Immature natural killer cell (primary cell): Measurements from ENCODE around the gene AHI1. TPM values are rescaled to one million over a fixed set of nuclear protein-coding genes. Genes with fewer than 3 reads are reported as not detected.

Experiments used
- DNase-seq, 3 donors: peaks; one replicate each; pipeline ENCODE4 v3.0.0; 2022; ENCODE audit warnings: mixed read lengths in 1 of 3
- H3K27ac Mint-ChIP-seq, 6 donors: one replicate each; pipeline ENCODE4 v1.8.0; 2020; ENCODE audit warnings: mixed read lengths in 6 of 6, mild to moderate bottlenecking in 5 of 6, inconsistent platforms in 4 of 6, moderate library complexity in 3 of 6
- H3K27me3 Mint-ChIP-seq, 3 donors: one replicate each; pipeline ENCODE4 v1.8.0; 2020 to 2021; ENCODE audit warnings: low read depth in 3 of 3, mild to moderate bottlenecking in 3 of 3, mixed read lengths in 3 of 3, moderate library complexity in 3 of 3, inconsistent platforms in 1 of 3
- H3K36me3 Mint-ChIP-seq, 3 donors: one replicate each; pipeline ENCODE4 v1.8.0; 2020; ENCODE audit warnings: mixed read lengths in 3 of 3, inconsistent platforms in 2 of 3, mild to moderate bottlenecking in 2 of 3
- H3K4me1 Mint-ChIP-seq, 2 donors: one replicate each; pipeline ENCODE4 v1.8.0; 2020; ENCODE audit warnings: inconsistent platforms in 2 of 2, mild to moderate bottlenecking in 2 of 2, mixed read lengths in 2 of 2, moderate library complexity in 1 of 2
- H3K4me3 Mint-ChIP-seq, 5 donors: one replicate each; pipeline ENCODE4 v1.8.0; 2020; ENCODE audit warnings: mild to moderate bottlenecking in 5 of 5, mixed read lengths in 5 of 5, inconsistent platforms in 3 of 5, moderate library complexity in 3 of 5
- H3K9me3 Mint-ChIP-seq, 6 donors: one replicate each; pipeline ENCODE4 v1.8.0; 2020; ENCODE audit warnings: mild to moderate bottlenecking in 6 of 6, mixed read lengths in 6 of 6, inconsistent platforms in 4 of 6, moderate library complexity in 3 of 6
- polyA plus RNA-seq, 3 donors: library from polyadenylated mRNA; unstranded; fragments of 300-500 nt; fragmentation: Illumina TruSeq; gene quantifications; one replicate each; pipeline ENCODE4 v1.2.3, GENCODE V29; 2021

Gene AHI1
- polyA plus RNA-seq, 3 donors from 2014 or later = 1.5 to 4.9 (median 4.5) TPM

GRCh38 chr6:135274561-135275293, 222.8 kb downstream of the AHI1 start:
- Mint-ChIP-seq H3K4me1 (no peaks in the 10 kb centered on the region), H3K27ac (no peak overlapping the region), H3K4me3 (no peak overlapping the region)

GRCh38 chr6:135271626-135272025, 225.9 kb downstream of the AHI1 start:
- H3K36me3 Mint-ChIP-seq = no peaks in the 10 kb centered on the region
- H3K9me3 Mint-ChIP-seq = no peaks in the 10 kb centered on the region
- no peak for DNase-seq
- H3K4me1 Mint-ChIP-seq = no peaks in the 10 kb centered on the region
- H3K27me3 Mint-ChIP-seq = peaks cover 3 to 9% (median 5%) of the 10 kb centered on the region in 3 donors
- no peak overlapping the region for H3K27ac Mint-ChIP-seq
- no peak overlapping the region for H3K4me3 Mint-ChIP-seq

More at GRCh38 chr6:135274561-135275293, 222.8 kb downstream of the AHI1 start:
- no peaks in the 10 kb centered on the region for H3K9me3 Mint-ChIP-seq
- peaks cover 0 to 7% (median 3%) of the 10 kb centered on the region in 3 donors for H3K27me3 Mint-ChIP-seq
- no peaks in the 10 kb centered on the region for H3K36me3 Mint-ChIP-seq
- DNase-seq = no peak

- no peak overlapping the region for H3K4me3 Mint-ChIP-seq
- DNase-seq = no peak
- no peaks in the 10 kb centered on the region for H3K9me3 Mint-ChIP-seq
- no peaks in the 10 kb centered on the region for H3K4me1 Mint-ChIP-seq
- H3K27ac Mint-ChIP-seq = no peak overlapping the region
- H3K36me3 Mint-ChIP-seq = no peaks in the 10 kb centered on the region
- H3K27me3 Mint-ChIP-seq = peaks cover 3 to 6% (median 5%) of the 10 kb centered on the region in 3 donors
Observed at GRCh38 chr6:135270676-135271536, 226.6 kb downstream of the AHI1 start.

- Mint-ChIP-seq H3K9me3 (no peaks in the 10 kb centered on the region), H3K27me3 (peaks cover 0 to 5% (median 2%) of the 10 kb centered on the region in 3 donors), H3K4me3 (no peak overlapping the region)
Observed at GRCh38 chr6:135269481-135269891, 228.1 kb downstream of the AHI1 start.

GRCh38 chr6:135268740-135269139, 228.8 kb downstream of the AHI1 start:
- no peak for DNase-seq
- Mint-ChIP-seq H3K4me3 (no peak overlapping the region), H3K27me3 (peaks cover 0 to 5% (median 2%) of the 10 kb centered on the region in 3 donors), H3K9me3 (no peaks in the 10 kb centered on the region), H3K36me3 (no peaks in the 10 kb centered on the region), H3K4me1 (no peaks in the 10 kb centered on the region), H3K27ac (no peak overlapping the region)

More at GRCh38 chr6:135269481-135269891, 228.1 kb downstream of the AHI1 start:
- H3K36me3 Mint-ChIP-seq = no peaks in the 10 kb centered on the region
- H3K4me1 Mint-ChIP-seq = no peaks in the 10 kb centered on the region
- H3K27ac Mint-ChIP-seq = no peak overlapping the region
- no peak for DNase-seq

- Mint-ChIP-seq H3K4me1 (no peaks in the 10 kb centered on the region), H3K27ac (no peak overlapping the region), H3K4me3 (no peak overlapping the region), H3K27me3 (peaks cover 0 to 5% (median 2%) of the 10 kb centered on the region in 3 donors), H3K36me3 (no peaks in the 10 kb centered on the region), H3K9me3 (no peaks in the 10 kb centered on the region)
- DNase-seq = no peak
Observed at GRCh38 chr6:135268263-135268662, 229.3 kb downstream of the AHI1 start.

- Mint-ChIP-seq H3K9me3 (no peaks in the 10 kb centered on the region), H3K27me3 (peaks cover 0 to 5% (median 4%) of the 10 kb centered on the region in 3 donors), H3K4me1 (no peaks in the 10 kb centered on the region), H3K27ac (no peak overlapping the region), H3K36me3 (no peaks in the 10 kb centered on the region), H3K4me3 (no peak overlapping the region)
- DNase-seq = no peak
Observed at GRCh38 chr6:135267085-135267484, 230.5 kb downstream of the AHI1 start.

- no peak for DNase-seq
- Mint-ChIP-seq H3K36me3 (no peaks in the 10 kb centered on the region), H3K4me3 (no peak overlapping the region), H3K9me3 (no peaks in the 10 kb centered on the region), H3K4me1 (no peaks in the 10 kb centered on the region), H3K27me3 (peaks cover 0 to 5% (median 4%) of the 10 kb centered on the region in 3 donors), H3K27ac (no peak overlapping the region)
Observed at GRCh38 chr6:135266675-135267074, 230.9 kb downstream of the AHI1 start.

GRCh38 chr6:135265278-135265677, 232.3 kb downstream of the AHI1 start:
- Mint-ChIP-seq H3K4me1 (no peaks in the 10 kb centered on the region), H3K4me3 (no peak overlapping the region), H3K27ac (no peak overlapping the region), H3K36me3 (no peaks in the 10 kb centered on the region), H3K9me3 (no peaks in the 10 kb centered on the region), H3K27me3 (peaks cover 0 to 5% (median 4%) of the 10 kb centered on the region in 3 donors)
- no peak for DNase-seq

GRCh38 chr6:135261872-135262725, 235.4 kb downstream of the AHI1 start:
- no peaks in the 10 kb centered on the region for H3K4me1 Mint-ChIP-seq
- peaks cover 2 to 3% (median 2%) of the 10 kb centered on the region in 3 donors for H3K27me3 Mint-ChIP-seq
- no peak overlapping the region for H3K27ac Mint-ChIP-seq
- H3K4me3 Mint-ChIP-seq = no peak overlapping the region
- no peaks in the 10 kb centered on the region for H3K9me3 Mint-ChIP-seq
- DNase-seq = no peak
- H3K36me3 Mint-ChIP-seq = no peaks in the 10 kb centered on the region

GRCh38 chr6:135260612-135261011, 236.9 kb downstream of the AHI1 start:
- DNase-seq = no peak
- Mint-ChIP-seq H3K36me3 (no peaks in the 10 kb centered on the region), H3K4me3 (no peak overlapping the region), H3K27ac (no peak overlapping the region), H3K4me1 (no peaks in the 10 kb centered on the region), H3K27me3 (peaks cover 0 to 3% (median 2%) of the 10 kb centered on the region in 3 donors), H3K9me3 (no peaks in the 10 kb centered on the region)

GRCh38 chr6:135258970-135259369, 238.6 kb downstream of the AHI1 start:
- Mint-ChIP-seq H3K27me3 (peaks cover 0 to 3% (median 2%) of the 10 kb centered on the region in 3 donors), H3K36me3 (no peaks in the 10 kb centered on the region), H3K9me3 (no peaks in the 10 kb centered on the region), H3K27ac (no peak overlapping the region), H3K4me3 (no peak overlapping the region), H3K4me1 (no peaks in the 10 kb centered on the region)
- DNase-seq = no peak

- Mint-ChIP-seq H3K4me3 (no peak overlapping the region), H3K4me1 (no peaks in the 10 kb centered on the region), H3K36me3 (no peaks in the 10 kb centered on the region), H3K9me3 (no peaks in the 10 kb centered on the region), H3K27ac (no peak overlapping the region), H3K27me3 (peaks cover 0 to 3% (median 2%) of the 10 kb centered on the region in 3 donors)
- no peak for DNase-seq
Observed at GRCh38 chr6:135257631-135258405, 239.7 kb downstream of the AHI1 start.
